GM12873 (cell line): ENCODE results near the gene PRRC1.

Experiments used
- CTCF ChIP-seq: IDR thresholded peaks from 2 replicates; pipeline ENCODE4 v1.5.1; 2012; ENCODE audit warnings: low read depth, mild to moderate bottlenecking, moderate library complexity, low read length, control low read depth; ENCODE audit not compliant: insufficient read depth; ENCODE audit errors: missing control alignments

The PRRC1 gene

GRCh38 chr5:127551410-127552041, 34.1 kb downstream of the PRRC1 start:
- no peak for TF ChIP-seq CTCF

GRCh38 chr5:127555826-127556225, 38.4 kb downstream of the PRRC1 start:
- no peak for TF ChIP-seq CTCF

GRCh38 chr5:127556609-127557334, 39.3 kb downstream of the PRRC1 start:
- TF ChIP-seq CTCF, result no peak

- no peak for TF ChIP-seq CTCF
Measured at GRCh38 chr5:127558273-127558672, 40.8 kb downstream of the PRRC1 start.

- no peak for TF ChIP-seq CTCF
Measured at GRCh38 chr5:127561254-127561653, 43.8 kb downstream of the PRRC1 start.

- TF ChIP-seq CTCF, result peak; percentile 42
Measured at GRCh38 chr5:127562252-127562651, 44.8 kb downstream of the PRRC1 start.

- no peak for TF ChIP-seq CTCF
Measured at GRCh38 chr5:127563136-127563535, 45.7 kb downstream of the PRRC1 start.
